WI38 (cell line): ENCODE data around the gene DLGAP1.
A peak's percentile ranks its signal among the peaks of the same experiment; 100 is the strongest.

Experiments
- H3K4me3 ChIP-seq: 2 replicates; pipeline ENCODE4 v1.5.1; 2011; ENCODE audit warnings: low read depth, mild to moderate bottlenecking, control low read depth, low read length
- TF ChIP-seq, protein P1 (sequence below): IDR thresholded peaks from 2 replicates; pipeline ENCODE4 v1.5.1; 2012; ENCODE audit warnings: low read depth, mild to moderate bottlenecking, control low read depth, low read length

DLGAP1 gene

DNA sequence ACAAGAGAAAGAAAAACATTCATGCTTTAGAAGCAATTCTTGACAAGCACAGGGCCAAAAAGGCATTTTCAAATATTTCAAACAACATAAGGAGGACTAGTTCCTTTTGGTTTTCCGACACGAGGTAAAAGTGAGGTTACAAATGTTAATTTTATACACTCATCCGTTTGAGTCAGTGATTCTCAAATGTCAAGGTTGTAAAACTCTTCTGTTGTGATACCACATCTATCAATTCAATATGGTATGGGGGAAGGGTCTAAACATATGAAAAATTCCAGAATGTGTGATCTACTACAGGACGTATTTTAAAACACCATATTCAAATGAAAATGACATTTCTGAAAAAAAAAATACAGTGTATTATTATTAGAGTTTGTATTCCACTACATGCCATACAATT is 952.5 kb downstream of the DLGAP1 start:
- H3K4me3 ChIP-seq: no peak overlapping the region
- TF ChIP-seq, protein P1, sequence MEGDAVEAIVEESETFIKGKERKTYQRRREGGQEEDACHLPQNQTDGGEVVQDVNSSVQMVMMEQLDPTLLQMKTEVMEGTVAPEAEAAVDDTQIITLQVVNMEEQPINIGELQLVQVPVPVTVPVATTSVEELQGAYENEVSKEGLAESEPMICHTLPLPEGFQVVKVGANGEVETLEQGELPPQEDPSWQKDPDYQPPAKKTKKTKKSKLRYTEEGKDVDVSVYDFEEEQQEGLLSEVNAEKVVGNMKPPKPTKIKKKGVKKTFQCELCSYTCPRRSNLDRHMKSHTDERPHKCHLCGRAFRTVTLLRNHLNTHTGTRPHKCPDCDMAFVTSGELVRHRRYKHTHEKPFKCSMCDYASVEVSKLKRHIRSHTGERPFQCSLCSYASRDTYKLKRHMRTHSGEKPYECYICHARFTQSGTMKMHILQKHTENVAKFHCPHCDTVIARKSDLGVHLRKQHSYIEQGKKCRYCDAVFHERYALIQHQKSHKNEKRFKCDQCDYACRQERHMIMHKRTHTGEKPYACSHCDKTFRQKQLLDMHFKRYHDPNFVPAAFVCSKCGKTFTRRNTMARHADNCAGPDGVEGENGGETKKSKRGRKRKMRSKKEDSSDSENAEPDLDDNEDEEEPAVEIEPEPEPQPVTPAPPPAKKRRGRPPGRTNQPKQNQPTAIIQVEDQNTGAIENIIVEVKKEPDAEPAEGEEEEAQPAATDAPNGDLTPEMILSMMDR: no peak

DNA sequence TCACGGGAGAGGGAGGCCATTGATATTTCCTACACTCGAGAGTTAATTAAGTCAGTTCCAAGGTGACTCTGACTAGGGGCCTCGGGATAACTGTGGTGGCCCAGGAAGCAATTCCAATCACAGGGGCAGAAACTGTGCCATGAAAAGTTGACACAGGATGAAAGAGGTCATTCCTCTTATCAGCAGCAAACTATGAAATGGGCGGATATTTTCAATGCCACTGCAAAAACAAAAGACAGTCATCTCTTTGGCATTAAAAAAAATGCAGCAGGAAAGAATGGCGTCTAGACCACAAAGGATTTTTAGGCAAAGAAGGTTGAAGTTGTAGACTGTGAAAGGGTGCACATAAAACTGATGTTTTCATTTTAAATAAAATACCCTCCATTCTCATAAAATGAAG is 955.1 kb downstream of the DLGAP1 start:
- no peak overlapping the region for H3K4me3 ChIP-seq
- TF ChIP-seq, protein P1: no peak

DNA sequence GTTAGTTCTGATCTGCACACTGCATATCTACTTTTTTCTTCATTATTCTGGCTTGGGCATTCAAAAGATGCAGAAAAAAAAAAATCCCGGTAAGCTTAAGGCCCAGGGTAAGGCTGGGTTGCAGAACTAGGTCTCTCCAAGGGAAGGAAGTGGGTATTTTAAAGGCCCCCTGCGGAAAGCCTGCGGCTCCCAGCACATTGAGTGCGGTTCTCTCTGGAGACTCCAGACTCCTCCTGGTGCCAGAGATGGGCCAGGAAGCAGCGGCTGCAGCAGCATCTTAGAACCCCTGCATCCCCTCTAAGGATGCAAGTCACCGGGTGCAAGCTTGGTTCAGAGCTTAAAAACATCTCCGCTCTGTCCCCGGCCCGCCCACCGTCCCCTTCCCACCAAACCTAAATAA is 955.6 kb downstream of the DLGAP1 start:
- H3K4me3 ChIP-seq: peak overlapping the region; percentile 49
- TF ChIP-seq, protein P1: no peak

DNA sequence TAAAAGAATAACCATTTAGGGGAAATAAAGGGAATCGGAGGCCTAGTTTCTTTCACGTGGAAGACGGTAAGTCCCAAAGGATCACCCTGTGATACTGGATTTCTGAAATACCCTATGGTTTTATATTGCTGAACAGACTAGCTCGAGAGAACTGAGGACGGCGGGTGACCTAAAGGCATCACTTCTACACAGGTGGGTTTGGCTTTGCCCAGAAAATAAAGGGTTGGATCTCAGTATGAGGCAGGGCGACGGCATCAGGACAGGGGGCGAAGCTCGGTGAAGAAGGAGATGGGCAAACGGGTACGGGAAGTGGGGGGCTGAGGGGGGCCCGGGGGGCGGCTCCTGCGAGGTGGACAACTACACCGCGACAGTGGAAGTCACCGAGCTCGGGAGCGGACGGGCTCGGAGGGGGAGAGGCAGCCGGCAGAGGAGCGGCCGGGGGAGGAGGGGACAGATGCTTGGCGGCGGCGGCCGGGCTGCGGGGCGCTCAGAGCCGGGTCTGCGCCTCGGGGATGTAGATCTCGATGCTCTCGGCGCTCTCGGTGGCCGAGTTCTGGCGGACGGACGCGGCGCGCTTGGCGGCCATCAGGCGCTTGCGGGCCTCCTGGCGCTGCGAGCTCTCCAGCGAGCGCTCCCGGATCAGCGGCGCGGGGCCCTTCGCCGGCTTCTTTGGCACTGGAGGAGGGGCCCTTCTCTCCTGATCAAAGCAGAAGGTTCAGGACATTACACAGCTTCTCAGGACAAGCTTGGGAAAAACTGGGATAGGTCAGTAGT is 956.2 kb downstream of the DLGAP1 start:
- peak overlapping the region; percentile 49 for H3K4me3 ChIP-seq

DNA sequence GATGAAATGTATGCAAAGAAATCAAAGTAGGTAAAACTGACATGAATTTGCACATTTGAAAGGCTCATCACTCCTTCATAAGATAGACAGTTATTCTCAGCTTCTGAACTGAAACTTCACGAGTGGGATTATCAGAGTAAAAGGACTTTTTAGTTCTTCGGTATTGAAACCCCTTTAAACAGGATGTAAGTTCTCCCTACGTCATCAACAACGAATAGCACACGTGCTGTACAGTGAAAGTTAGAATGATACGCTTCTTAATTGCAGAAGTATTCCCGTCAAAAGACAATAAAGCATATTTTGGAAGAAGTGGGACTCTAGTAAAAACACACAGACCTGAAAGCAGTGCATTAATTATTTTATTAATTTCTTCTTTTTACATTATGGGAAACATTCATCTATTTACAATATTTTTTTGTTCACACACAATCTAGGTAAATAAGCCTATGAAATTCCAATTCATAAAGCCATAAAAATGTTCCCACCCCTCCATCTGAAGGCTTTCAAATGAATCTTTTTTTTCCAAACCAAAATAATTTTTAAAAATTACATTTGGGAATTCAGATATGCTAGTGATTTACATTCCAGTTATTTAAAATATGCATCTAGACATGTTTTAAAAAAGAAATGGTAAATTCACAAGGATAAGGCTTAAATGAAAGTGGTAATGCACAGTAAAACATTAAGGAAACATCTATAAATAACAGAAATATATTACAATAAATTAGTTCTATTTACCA is 959.2 kb downstream of the DLGAP1 start:
- TF ChIP-seq, protein P1: no peak
- H3K4me3 ChIP-seq: no peak overlapping the region

More for the DNA sequence above, 956.2 kb downstream of the DLGAP1 start:
- TF ChIP-seq, protein P1: no peak

DNA sequence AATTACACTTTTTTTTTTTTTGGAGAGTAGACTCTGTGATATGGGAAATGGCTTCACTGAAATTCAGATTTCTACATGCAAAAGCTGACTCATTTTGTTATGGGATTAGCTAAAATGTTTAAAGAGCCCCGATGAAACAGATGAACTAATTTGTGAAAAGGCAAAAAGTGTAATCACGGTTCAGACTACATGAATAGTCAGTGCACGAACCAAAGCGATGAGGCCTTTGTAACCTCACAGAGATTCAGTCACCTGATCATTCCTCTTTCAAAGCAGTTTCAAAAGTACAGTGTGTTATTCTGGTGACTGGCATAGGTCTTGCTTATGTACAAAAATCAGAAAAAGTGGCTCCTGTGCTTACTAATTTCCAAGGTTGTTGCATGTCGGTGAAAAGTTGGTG is 960.5 kb downstream of the DLGAP1 start:
- TF ChIP-seq, protein P1: no peak
- no peak overlapping the region for H3K4me3 ChIP-seq

DNA sequence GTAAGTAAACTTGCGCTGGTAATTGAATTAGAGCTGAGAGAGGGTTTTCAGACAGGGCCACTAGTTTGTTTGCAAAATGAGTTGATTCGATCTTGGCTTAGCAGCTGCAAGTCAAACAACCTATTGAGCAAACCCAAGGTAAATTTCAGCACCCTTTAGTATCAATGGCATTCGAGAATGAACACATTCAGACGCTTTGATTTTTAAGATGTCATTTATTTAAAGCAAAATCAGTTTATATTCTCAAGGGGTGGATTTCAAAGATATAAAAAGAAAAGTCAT is 960.9 kb downstream of the DLGAP1 start:
- TF ChIP-seq, protein P1: no peak
- H3K4me3 ChIP-seq: no peak overlapping the region
